IMR-90 (cell line): ENCODE results near the gene RAVER2. TPM values are rescaled to one million over a fixed set of nuclear protein-coding genes. Genes with fewer than 3 reads are reported as not detected.

Experiments
- ATAC-seq: fragments of 200-7000 bp; cut with Tn5 transposase; 2 replicates; pipeline ENCODE4 v1.9.1; 2020; ENCODE audit warnings: low read depth, mild to moderate bottlenecking, moderate library complexity
- BruUV-seq: library from RNA; stranded (reverse); fragments of 400-500 nt; replicated peaks from 2 replicates; lab custom pipeline; 2021; lab: Mats Ljungman, UMichigan
- CTCF ChIA-PET: fragments of 300-600 bp; formaldehyde crosslinking; extraction: SDS; loops from one replicate; lab custom pipeline; 2021; ENCODE audit warnings: antibody characterized with exemption; lab: Yijun Ruan, JAX
- POLR2A ChIA-PET: fragments of 300-600 bp; sonication (Branson Sonifier 250); formaldehyde crosslinking; loops from one replicate; lab custom pipeline; 2022; ENCODE audit warnings: antibody characterized with exemption; ENCODE audit not compliant: unreplicated experiment; lab: Charles Lee
- DNase-seq: peaks from one replicate; pipeline ENCODE4 v3.0.0; 2013
- H2AFZ ChIP-seq: replicated peaks from 2 replicates; pipeline ENCODE3; 2013; ENCODE audit warnings: low read length, mild to moderate bottlenecking; ENCODE audit not compliant: poor library complexity
- H2AK5ac ChIP-seq: 2 replicates; pipeline ENCODE4 v1.6.1; 2013; ENCODE audit warnings: low read depth, low read length, inconsistent platforms
- H2AK9ac ChIP-seq: replicated peaks from 2 replicates; pipeline ENCODE3; 2013; ENCODE audit warnings: mild to moderate bottlenecking, low read depth, low read length, moderate library complexity; ENCODE audit not compliant: poor library complexity
- H2BK120ac ChIP-seq: 2 replicates; pipeline ENCODE4 v1.6.1; 2013; ENCODE audit warnings: low read depth, low read length, inconsistent platforms
- H2BK15ac ChIP-seq: 3 replicates; pipeline ENCODE4 v1.6.1; 2013; ENCODE audit warnings: low read depth, low read length, inconsistent platforms
- H2BK20ac ChIP-seq: 2 replicates; pipeline ENCODE4 v1.6.1; 2013; ENCODE audit warnings: low read depth, mild to moderate bottlenecking, inconsistent platforms, low read length, moderate library complexity
- H2BK5ac ChIP-seq: 2 replicates; pipeline ENCODE4 v1.6.1; 2013; ENCODE audit warnings: mild to moderate bottlenecking, low read depth, low read length, inconsistent platforms; ENCODE audit not compliant: poor library complexity, severe bottlenecking
- H3K14ac ChIP-seq: replicated peaks from 2 replicates; pipeline ENCODE4 v1.6.1; 2013; ENCODE audit warnings: low read depth, low read length, inconsistent platforms
- H3K18ac ChIP-seq: 2 replicates; pipeline ENCODE4 v1.6.1; 2013; ENCODE audit warnings: low read depth, low read length, control low read depth
- H3K23ac ChIP-seq: 2 replicates; pipeline ENCODE4 v1.6.1; 2013; ENCODE audit warnings: low read depth, low read length, inconsistent platforms
- H3K27ac ChIP-seq: 2 replicates; pipeline ENCODE4 v1.5.1; 2013; ENCODE audit warnings: mild to moderate bottlenecking, control low read depth, low read length; ENCODE audit not compliant: insufficient read depth
- H3K27me3 ChIP-seq: 2 replicates; pipeline ENCODE4 v1.6.1; 2013; ENCODE audit warnings: low read length; ENCODE audit not compliant: control insufficient read depth, insufficient read depth
- H3K36me3 ChIP-seq: 2 replicates; pipeline ENCODE4 v1.6.1; 2013; ENCODE audit warnings: low read length, mixed read lengths; ENCODE audit not compliant: control insufficient read depth, insufficient read depth
- H3K4ac ChIP-seq: 2 replicates; pipeline ENCODE4 v1.6.1; 2013; ENCODE audit warnings: low read depth, low read length, inconsistent platforms
- H3K4me1 ChIP-seq: 2 replicates; pipeline ENCODE4 v1.6.1; 2013; ENCODE audit warnings: low read length, mixed read lengths; ENCODE audit not compliant: control insufficient read depth, insufficient read depth
- H3K4me2 ChIP-seq: 2 replicates; pipeline ENCODE4 v1.6.1; 2013; ENCODE audit warnings: low read depth, mild to moderate bottlenecking, control low read depth, low read length, moderate library complexity
- H3K4me3 ChIP-seq: 2 replicates; pipeline ENCODE4 v1.5.1; 2013; ENCODE audit warnings: low read depth, mild to moderate bottlenecking, control low read depth, low read length, moderate library complexity; ENCODE audit not compliant: insufficient read depth
- H3K56ac ChIP-seq: 2 replicates; pipeline ENCODE4 v1.6.1; 2013; ENCODE audit warnings: low read length, inconsistent platforms; ENCODE audit not compliant: insufficient read depth; ENCODE audit errors: extremely low read depth
- H3K79me1 ChIP-seq, 2 experiments: 2 replicates each; pipeline ENCODE4 v1.6.1; 2013; ENCODE audit warnings: low read length in 2 of 2, inconsistent platforms in 1 of 2, low read depth in 1 of 2
- H3K9ac ChIP-seq: 2 replicates; pipeline ENCODE4 v1.6.1; 2013; ENCODE audit warnings: low read depth, low read length, control low read depth
- H3K9me1 ChIP-seq: 2 replicates; pipeline ENCODE4 v1.6.1; 2013; ENCODE audit warnings: low read length, inconsistent platforms; ENCODE audit not compliant: insufficient read depth
- H3K9me3 ChIP-seq: 2 replicates; pipeline ENCODE4 v1.6.1; 2013; ENCODE audit warnings: low read length; ENCODE audit not compliant: control insufficient read depth, insufficient read depth
- H4K20me1 ChIP-seq: 2 replicates; pipeline ENCODE4 v1.6.1; 2013; ENCODE audit warnings: low read length, inconsistent platforms; ENCODE audit not compliant: insufficient read depth
- H4K5ac ChIP-seq: 2 replicates; pipeline ENCODE4 v1.6.1; 2013; ENCODE audit warnings: mild to moderate bottlenecking, low read depth, low read length, control low read depth
- H4K8ac ChIP-seq, 2 experiments: 2 replicates each; pipeline ENCODE4 v1.6.1; 2013; ENCODE audit warnings: low read depth in 2 of 2, low read length in 2 of 2, control low read depth in 1 of 2, inconsistent platforms in 1 of 2
- H4K91ac ChIP-seq: 2 replicates; pipeline ENCODE4 v1.6.1; 2013; ENCODE audit warnings: low read depth, low read length, inconsistent platforms; ENCODE audit not compliant: insufficient read depth
- BHLHE40 ChIP-seq: fragments of 150-350 bp; IDR thresholded peaks from 2 replicates; pipeline ENCODE4 v1.6.1; 2016; ENCODE audit warnings: mild to moderate bottlenecking, low read depth, low read length
- ELK1 ChIP-seq: fragments of 150-350 bp; IDR thresholded peaks from 2 replicates; pipeline ENCODE4 v1.6.1; 2016; ENCODE audit warnings: low read depth, mild to moderate bottlenecking, low read length, moderate library complexity, borderline replicate concordance
- MAFK ChIP-seq: IDR thresholded peaks from 2 replicates; pipeline ENCODE4 v1.6.1; 2012; ENCODE audit warnings: low read depth, low read length, improper control_type of control experiment
- MXI1 ChIP-seq: IDR thresholded peaks from 2 replicates; pipeline ENCODE4 v1.6.1; 2012; ENCODE audit warnings: low read depth, mild to moderate bottlenecking, low read length, moderate library complexity, borderline replicate concordance
- SMC3 ChIP-seq: fragments of 150-350 bp; IDR thresholded peaks from 2 replicates; pipeline ENCODE4 v1.6.1; 2016; ENCODE audit warnings: low read depth, mild to moderate bottlenecking, antibody characterized with exemption, low read length, moderate library complexity
- WGBS, 2 experiments: methylation state at CpG; one replicate each; pipeline versions ENCODE4 v1.1.5 to v1.1.7; 2013; ENCODE audit warnings: missing lambda C conversion rate in 2 of 2; ENCODE audit not compliant: insufficient read length in 1 of 2; ENCODE audit errors: extremely low coverage in 2 of 2; 5-methylcytosine and 5-hydroxymethylcytosine counted together
- dilution Hi-C: fragments of 300-500 bp; cut with HindIII; formaldehyde crosslinking; loops from one replicate; pipeline ENCODE4 v1.14.3; 2018; ENCODE audit warnings: low sequenced_read_pairs; ENCODE audit not compliant: unreplicated experiment
- in situ Hi-C: fragments of 300-500 bp; cut with MboI; formaldehyde crosslinking; loops from 3 replicates; pipeline ENCODE4 v1.14.3; 2019; ENCODE audit warnings: low sequenced_read_pairs, inconsistent platforms, mixed read lengths
- intact Hi-C: fragments of 100-400 bp; cut with micrococcal nuclease; formaldehyde crosslinking; loops from 2 replicates; pipeline ENCODE4 v1.10.0; 2022
- polyA plus RNA-seq, 3 experiments: library from polyadenylated mRNA; depleted of rRNA; stranded (reverse); fragments of >200 nt; gene quantifications; 2 replicates each; pipeline ENCODE4 v1.2.3, GENCODE V29; 2012; ENCODE audit warnings: low replicate concordance in 1 of 3
- total RNA-seq: library from RNA; depleted of rRNA; stranded (reverse); fragments of >200 nt; gene quantifications from 2 replicates; pipeline ENCODE4 v1.2.3, GENCODE V29; 2012

The RAVER2 gene
- total and polyA plus RNA-seq, 2 of the 4 experiments (the other 2 are of a cell fraction): 3.7 to 6.1 TPM

DNA sequence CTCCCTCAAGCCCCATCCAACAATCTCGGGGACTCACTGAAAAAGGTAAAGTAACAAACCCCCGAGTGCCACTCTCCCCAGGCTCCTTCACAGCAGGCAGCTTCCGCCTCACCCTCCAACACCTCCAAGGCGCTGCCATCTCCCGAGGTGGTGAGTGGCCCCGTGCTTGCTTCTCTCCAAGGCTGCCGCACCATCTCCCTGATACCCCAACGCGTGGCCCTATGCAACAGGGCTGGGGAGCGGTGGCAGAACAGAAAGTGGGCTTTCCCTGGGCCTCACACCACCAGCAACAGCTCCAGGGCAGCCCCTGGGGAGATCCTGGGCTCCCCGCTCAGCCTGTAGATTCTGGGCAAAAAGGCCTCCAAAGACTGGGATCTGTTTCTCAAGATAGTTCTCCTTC, 105.1 kb downstream of the RAVER2 start:
- no peaks in the 10 kb centered on the region for H3K4me1 ChIP-seq
- no peak overlapping the region for H2AK5ac ChIP-seq
- TF ChIP-seq MAFK (no peak), MXI1 (no peak), BHLHE40 (no peak), SMC3 (no peak), ELK1 (no peak)
- ATAC-seq (no peak), DNase-seq (no peak)
- CTCF ChIA-PET: no interaction called here
- BruUV-seq: no TSS peak
- H2BK120ac ChIP-seq: no peak overlapping the region
- no peak overlapping the region for H3K4me3 ChIP-seq
- no peak overlapping the region for H3K9ac ChIP-seq
- no peaks in the 10 kb centered on the region for H3K9me3 ChIP-seq
- peaks cover 17% of the 10 kb centered on the region for H3K9me1 ChIP-seq
- H3K4me2 ChIP-seq: no peak overlapping the region
- dilution Hi-C loops: no loop called here
- H2BK20ac ChIP-seq: no peak overlapping the region
- WGBS, 2 experiments: no CpG with 5 or more reads among the region's 11 CpGs
- H2AFZ ChIP-seq: no peak overlapping the region
- no peak overlapping the region for H3K23ac ChIP-seq
- no peak overlapping the region for H2AK9ac ChIP-seq
- H2BK15ac ChIP-seq: no peak overlapping the region
- no peak overlapping the region for H2BK5ac ChIP-seq
- in situ Hi-C loops: no loop called here
- POLR2A ChIA-PET: no interaction called here
- peaks cover 77% of the 10 kb centered on the region for H3K36me3 ChIP-seq
- H3K14ac ChIP-seq: no peak overlapping the region
- no peak overlapping the region for H4K5ac ChIP-seq
- intact Hi-C loops: no loop called here
- no peaks in the 10 kb centered on the region for H3K27me3 ChIP-seq
- no peak overlapping the region for H3K27ac ChIP-seq
- H4K91ac ChIP-seq: no peak overlapping the region
- H4K8ac ChIP-seq: no peak overlapping the region
- no peaks in the 10 kb centered on the region for H4K20me1 ChIP-seq
- no peak overlapping the region for H3K18ac ChIP-seq
- H3K79me1 ChIP-seq: no peaks in the 10 kb centered on the region
- H3K56ac ChIP-seq: no peak overlapping the region
- H3K4ac ChIP-seq: no peak overlapping the region
